HepG2 (cell line): ENCODE data around the gene GLRA1. TPM values are rescaled to one million over a fixed set of nuclear protein-coding genes. Genes with fewer than 3 reads are reported as not detected.
A peak's percentile ranks its signal among the peaks of the same experiment; 100 is the strongest.

Source experiments
- AGO1 ChIP-seq: fragments of 200-400 bp; formaldehyde crosslinking; IDR thresholded peaks from 2 replicates; pipeline ENCODE4 v1.6.1; 2017; ENCODE audit warnings: mild to moderate bottlenecking, low read depth, low read length, moderate library complexity; ENCODE audit not compliant: poor library complexity, severe bottlenecking
- ATM ChIP-seq: fragments of 450-650 bp; IDR thresholded peaks from 2 replicates; pipeline ENCODE4 v1.7.1; 2017; ENCODE audit warnings: mild to moderate bottlenecking, borderline replicate concordance
- CHD4 ChIP-seq: fragments of 200-600 bp; sonication (generic); IDR thresholded peaks from 2 replicates; pipeline ENCODE4 v1.7.0; 2017; ENCODE audit warnings: mild to moderate bottlenecking, low read length, borderline replicate concordance
- EZH2 ChIP-seq: conservative IDR thresholded peaks from 2 replicates; pipeline ENCODE4 v1.6.1; 2012; ENCODE audit warnings: mild to moderate bottlenecking, low read depth, low read length, moderate library complexity
- GFI1 ChIP-seq: sonication (generic); formaldehyde crosslinking; IDR thresholded peaks from 2 replicates; pipeline ENCODE4 v1.5.0; 2020; ENCODE audit warnings: missing genetic modification reagents, mild to moderate bottlenecking, borderline replicate concordance
- HNRNPH1 ChIP-seq: fragments of 200-400 bp; formaldehyde crosslinking; optimal IDR thresholded peaks from 2 replicates; pipeline ENCODE3; 2017; ENCODE audit warnings: mild to moderate bottlenecking, low read depth, low read length
- KDM5B ChIP-seq: sonication (generic); formaldehyde crosslinking; IDR thresholded peaks from 2 replicates; pipeline ENCODE4 v1.4.0; 2020; ENCODE audit warnings: missing genetic modification reagents, mild to moderate bottlenecking, borderline replicate concordance
- KLF15 ChIP-seq: sonication (generic); formaldehyde crosslinking; IDR thresholded peaks from 2 replicates; pipeline ENCODE4 v1.8.1; 2023; ENCODE audit warnings: borderline replicate concordance, mild to moderate bottlenecking, inconsistent platforms, missing genetic modification reagents, mixed read lengths
- KLF9 ChIP-seq: IDR thresholded peaks from 2 replicates; pipeline ENCODE4 v1.6.1; 2016; ENCODE audit warnings: low read depth
- MTA1 ChIP-seq: sonication (generic); formaldehyde crosslinking; IDR thresholded peaks from 2 replicates; pipeline ENCODE4 v1.4.0; 2020; ENCODE audit warnings: missing genetic modification reagents, mild to moderate bottlenecking, borderline replicate concordance
- MTF1 ChIP-seq: sonication (generic); formaldehyde crosslinking; IDR thresholded peaks from 2 replicates; pipeline ENCODE4 v1.5.0; 2020; ENCODE audit warnings: missing genetic modification reagents
- POGK ChIP-seq: sonication (generic); formaldehyde crosslinking; conservative IDR thresholded peaks from 2 replicates; pipeline ENCODE4 v1.8.0; 2022; ENCODE audit warnings: mild to moderate bottlenecking, moderate library complexity, missing genetic modification reagents
- RXRB ChIP-seq: IDR thresholded peaks from 2 replicates; pipeline ENCODE4 v1.6.1; 2016; ENCODE audit warnings: borderline replicate concordance, missing genetic modification reagents, missing compliant biosample characterization
- SATB2 ChIP-seq: sonication (generic); formaldehyde crosslinking; IDR thresholded peaks from 2 replicates; pipeline ENCODE4 v1.5.0; 2020; ENCODE audit warnings: missing genetic modification reagents
- SRSF1 ChIP-seq: fragments of 200-400 bp; formaldehyde crosslinking; optimal IDR thresholded peaks from 2 replicates; pipeline ENCODE3; 2017; ENCODE audit warnings: mild to moderate bottlenecking, low read depth, low read length, moderate library complexity
- TEAD2 ChIP-seq: sonication (generic); formaldehyde crosslinking; IDR thresholded peaks from 2 replicates; pipeline ENCODE4 v1.9.0; 2021; ENCODE audit warnings: missing genetic modification reagents
- TGIF2 ChIP-seq: IDR thresholded peaks from 2 replicates; pipeline ENCODE4 v1.6.1; 2016; ENCODE audit warnings: control low read depth, missing compliant biosample characterization
- WIZ ChIP-seq: sonication (generic); formaldehyde crosslinking; IDR thresholded peaks from 2 replicates; pipeline ENCODE4 v1.5.1; 2020; ENCODE audit warnings: mild to moderate bottlenecking, missing genetic modification reagents
- ZFP36L2 ChIP-seq: sonication (generic); formaldehyde crosslinking; IDR thresholded peaks from 2 replicates; pipeline ENCODE4 v1.4.0; 2020; ENCODE audit warnings: missing genetic modification reagents
- ZNF138 ChIP-seq: sonication (generic); formaldehyde crosslinking; IDR thresholded peaks from 2 replicates; pipeline ENCODE4 v1.5.0; 2020; ENCODE audit warnings: mild to moderate bottlenecking, low read depth, missing genetic modification reagents
- ZNF292 ChIP-seq: sonication (generic); formaldehyde crosslinking; IDR thresholded peaks from 2 replicates; pipeline ENCODE4 v1.8.1; 2022; ENCODE audit warnings: mild to moderate bottlenecking, low read depth, missing genetic modification reagents, borderline replicate concordance
- ZNF3 ChIP-seq: IDR thresholded peaks from 2 replicates; pipeline ENCODE4 v1.7.0; 2017; ENCODE audit warnings: inconsistent platforms
- ZNF629 ChIP-seq: sonication (generic); formaldehyde crosslinking; conservative IDR thresholded peaks from 2 replicates; pipeline ENCODE4 v1.5.0; 2020; ENCODE audit warnings: missing genetic modification reagents
- ZSCAN25 ChIP-seq: sonication (generic); formaldehyde crosslinking; IDR thresholded peaks from 2 replicates; pipeline ENCODE4 v1.8.0; 2022; ENCODE audit warnings: mild to moderate bottlenecking, missing genetic modification reagents
- polyA plus RNA-seq, 8 experiments: library from polyadenylated mRNA; depleted of rRNA in 3 of 8; stranded (reverse) in 7 of 8; unstranded in 1 of 8; fragments of >200 nt; fragmentation: Illumina TruSeq in 4 of 8; extraction: Trizol in 4 of 8; gene quantifications; 2 replicates each; pipeline versions ENCODE4 v1.2.1 to v1.2.3, GENCODE V29; 2011 to 2016; ENCODE audit warnings: low read depth in 4 of 8, missing spikeins in 1 of 8, mixed read lengths in 1 of 8; ENCODE audit not compliant: insufficient read depth in 1 of 8
- total RNA-seq, 5 experiments: library from RNA; depleted of rRNA; stranded (reverse); fragments of >200 nt; fragmentation: Illumina TruSeq; extraction: Trizol; gene quantifications; 2 replicates each; pipeline ENCODE4 v1.2.3, GENCODE V29; 2016; ENCODE audit warnings: low read depth in 1 of 5
- TF ChIP-seq, protein P1 (sequence below): sonication (generic); formaldehyde crosslinking; IDR thresholded peaks from 2 replicates; pipeline ENCODE4 v1.5.0; 2020; ENCODE audit warnings: missing genetic modification reagents, mild to moderate bottlenecking, borderline replicate concordance
- TF ChIP-seq, protein P2 (sequence below): sonication (generic); formaldehyde crosslinking; IDR thresholded peaks from 2 replicates; pipeline ENCODE4 v1.4.0; 2020; ENCODE audit warnings: mild to moderate bottlenecking, missing genetic modification reagents
- TF ChIP-seq, protein P3 (sequence below): sonication (generic); formaldehyde crosslinking; IDR thresholded peaks from 2 replicates; pipeline ENCODE4 v1.9.0; 2021; ENCODE audit warnings: missing genetic modification reagents, mild to moderate bottlenecking, borderline replicate concordance

Gene GLRA1
- total and polyA plus RNA-seq, 2 of the 13 experiments (the other 11 are each of a cell fraction or from before 2014, with no cell fraction given): not detected

DNA sequence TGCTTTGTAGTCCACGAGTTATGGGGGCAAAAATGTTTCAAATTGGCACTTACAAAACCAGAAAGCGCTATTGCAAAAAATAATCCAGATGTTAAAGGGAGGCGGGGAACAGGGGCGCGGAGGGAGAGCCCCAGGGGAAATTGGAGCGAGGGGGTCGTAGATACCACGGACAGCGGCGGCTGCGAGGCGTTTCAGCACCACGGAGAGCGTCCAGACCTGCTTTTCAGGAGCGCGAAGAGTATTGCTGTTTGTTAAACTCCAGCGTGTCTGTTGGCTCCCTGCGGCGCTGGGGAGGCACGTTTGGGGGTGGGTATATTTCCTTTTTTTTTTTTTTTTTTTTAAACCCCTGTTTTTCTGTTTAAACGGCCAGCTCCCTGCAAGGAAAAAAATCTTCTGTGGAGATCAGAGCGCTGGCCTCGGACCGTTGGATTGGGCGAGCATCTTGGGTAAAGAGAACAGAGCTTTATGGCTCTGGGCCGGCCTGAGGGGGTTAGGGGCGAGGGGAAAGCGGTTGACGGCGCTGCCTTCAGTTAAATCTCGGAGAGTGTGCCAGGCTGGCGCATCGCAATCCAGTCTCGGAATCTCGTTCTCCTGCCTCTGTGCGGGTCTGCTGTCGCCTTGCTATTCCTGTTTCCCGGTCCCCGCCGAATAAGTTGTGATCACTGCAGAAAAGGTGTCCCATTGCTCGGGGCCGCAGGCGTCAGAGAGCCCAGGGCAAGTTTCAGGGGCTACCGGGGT, at the start of gene GLRA1 (continued):
- peak; percentile 100 for TF ChIP-seq ZNF138
- peak; percentile 100 for TF ChIP-seq KLF15 (CRISPR knock-in tag)
- peak; percentile 100 for TF ChIP-seq WIZ (CRISPR knock-in tag)
- TF ChIP-seq HNRNPH1: no peak
- TF ChIP-seq POGK (CRISPR knock-in tag): peak; percentile 96
- TF ChIP-seq GFI1: peak; percentile 86
- TF ChIP-seq ZNF3 (CRISPR knock-in tag): peak; percentile 95
- peak; percentile 48; the same call in 1 of the 2 replicates for TF ChIP-seq ZNF292 (CRISPR knock-in tag)
- TF ChIP-seq ZSCAN25: peak; percentile 96
- TF ChIP-seq EZH2: no peak
- TF ChIP-seq, protein P1, sequence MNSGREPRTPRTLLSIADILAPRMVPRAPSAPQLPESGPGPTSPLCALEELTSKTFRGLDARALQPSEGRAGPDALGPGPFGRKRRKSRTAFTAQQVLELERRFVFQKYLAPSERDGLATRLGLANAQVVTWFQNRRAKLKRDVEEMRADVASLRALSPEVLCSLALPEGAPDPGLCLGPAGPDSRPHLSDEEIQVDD (CRISPR knock-in tag): peak; percentile 99
- TF ChIP-seq, protein P2, sequence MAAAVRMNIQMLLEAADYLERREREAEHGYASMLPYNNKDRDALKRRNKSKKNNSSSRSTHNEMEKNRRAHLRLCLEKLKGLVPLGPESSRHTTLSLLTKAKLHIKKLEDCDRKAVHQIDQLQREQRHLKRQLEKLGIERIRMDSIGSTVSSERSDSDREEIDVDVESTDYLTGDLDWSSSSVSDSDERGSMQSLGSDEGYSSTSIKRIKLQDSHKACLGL: peak; percentile 99
- TF ChIP-seq RXRB (CRISPR knock-in tag): peak; percentile 95
- no peak for TF ChIP-seq ATM
- peak; percentile 100 for TF ChIP-seq KDM5B (CRISPR knock-in tag)
- TF ChIP-seq MTA1 (CRISPR knock-in tag): peak; percentile 57; the same call in 1 of the 2 replicates
- peak; percentile 98 for TF ChIP-seq KLF9 (CRISPR knock-in tag)
- peak; percentile 99 for TF ChIP-seq ZFP36L2 (CRISPR knock-in tag)
- peak; percentile 99 for TF ChIP-seq TEAD2 (CRISPR knock-in tag)
- TF ChIP-seq ZNF629: peak; percentile 73
- no peak for TF ChIP-seq AGO1
- peak; percentile 99 for TF ChIP-seq MTF1 (CRISPR knock-in tag)
- peak; percentile 100 for TF ChIP-seq TGIF2 (CRISPR knock-in tag)
- TF ChIP-seq, protein P3, sequence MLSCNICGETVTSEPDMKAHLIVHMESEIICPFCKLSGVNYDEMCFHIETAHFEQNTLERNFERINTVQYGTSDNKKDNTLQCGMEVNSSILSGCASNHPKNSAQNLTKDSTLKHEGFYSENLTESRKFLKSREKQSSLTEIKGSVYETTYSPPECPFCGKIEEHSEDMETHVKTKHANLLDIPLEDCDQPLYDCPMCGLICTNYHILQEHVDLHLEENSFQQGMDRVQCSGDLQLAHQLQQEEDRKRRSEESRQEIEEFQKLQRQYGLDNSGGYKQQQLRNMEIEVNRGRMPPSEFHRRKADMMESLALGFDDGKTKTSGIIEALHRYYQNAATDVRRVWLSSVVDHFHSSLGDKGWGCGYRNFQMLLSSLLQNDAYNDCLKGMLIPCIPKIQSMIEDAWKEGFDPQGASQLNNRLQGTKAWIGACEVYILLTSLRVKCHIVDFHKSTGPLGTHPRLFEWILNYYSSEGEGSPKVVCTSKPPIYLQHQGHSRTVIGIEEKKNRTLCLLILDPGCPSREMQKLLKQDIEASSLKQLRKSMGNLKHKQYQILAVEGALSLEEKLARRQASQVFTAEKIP (CRISPR knock-in tag): peak; percentile 95; the same call in 1 of the 2 replicates
- TF ChIP-seq SRSF1: no peak
- peak; percentile 100 for TF ChIP-seq SATB2
- no peak for TF ChIP-seq CHD4
